WTC11 (cell line): ENCODE data around the gene UNC50. TPM values are rescaled to one million over a fixed set of nuclear protein-coding genes. Genes with fewer than 3 reads are reported as not detected.

Source experiments
- ATAC-seq: fragments of 200-7000 bp; cut with Tn5 transposase; 2 replicates; pipeline ENCODE4 v1.10.0; 2021; ENCODE audit warnings: mild to moderate bottlenecking, moderate library complexity
- CTCF ChIA-PET: fragments of 300-600 bp; sonication (Branson Sonifier 250); formaldehyde crosslinking; loops from one replicate; lab custom pipeline; 2021; ENCODE audit warnings: antibody characterized with exemption; lab: Charles Lee
- POLR2A ChIA-PET: fragments of 350-600 bp; sonication (Branson Sonifier 250); formaldehyde crosslinking; loops from one replicate; lab custom pipeline; 2021; ENCODE audit warnings: antibody characterized with exemption; lab: Charles Lee
- DNase-seq: peaks from one replicate; pipeline ENCODE4 v3.0.0; 2021; ENCODE audit warnings: low spot score
- H3K27ac Mint-ChIP-seq: 2 replicates; pipeline ENCODE4 v1.8.0; 2021; ENCODE audit warnings: mixed read lengths
- H3K27me3 Mint-ChIP-seq: 2 replicates; pipeline ENCODE4 v1.8.0; 2021; ENCODE audit warnings: low read depth, mild to moderate bottlenecking, moderate library complexity, mixed read lengths
- H3K36me3 Mint-ChIP-seq: 2 replicates; pipeline ENCODE4 v1.8.0; 2021; ENCODE audit warnings: mixed read lengths
- H3K4me1 Mint-ChIP-seq: 2 replicates; pipeline ENCODE4 v1.8.0; 2022; ENCODE audit warnings: mixed read lengths
- H3K4me3 Mint-ChIP-seq: 2 replicates; pipeline ENCODE4 v1.8.0; 2021; ENCODE audit warnings: mild to moderate bottlenecking, moderate library complexity, mixed read lengths
- H3K9me3 Mint-ChIP-seq: 2 replicates; pipeline ENCODE4 v1.8.0; 2021; ENCODE audit warnings: mixed read lengths
- ATF2 ChIP-seq: sonication (generic); formaldehyde crosslinking; IDR thresholded peaks from 2 replicates; pipeline ENCODE4 v1.8.1; 2022; ENCODE audit warnings: low read depth, missing genetic modification reagents, borderline replicate concordance
- ATF3 ChIP-seq: sonication (generic); formaldehyde crosslinking; conservative IDR thresholded peaks from 2 replicates; pipeline ENCODE4 v1.8.1; 2022; ENCODE audit warnings: mild to moderate bottlenecking, missing genetic modification reagents
- E2F4 ChIP-seq: sonication (generic); formaldehyde crosslinking; IDR thresholded peaks from 2 replicates; pipeline ENCODE4 v1.8.1; 2022; ENCODE audit warnings: low read depth, mild to moderate bottlenecking, moderate library complexity, missing genetic modification reagents, borderline replicate concordance
- E2F5 ChIP-seq: sonication (generic); formaldehyde crosslinking; IDR thresholded peaks from 2 replicates; pipeline ENCODE4 v1.8.1; 2022; ENCODE audit warnings: mild to moderate bottlenecking, moderate library complexity, missing genetic modification reagents
- ERG ChIP-seq: fragments of 250-450 bp; sonication (Bioruptor Pico); IDR thresholded peaks from 2 replicates; pipeline ENCODE4 v1.8.0; 2021; ENCODE audit warnings: mild to moderate bottlenecking
- HMGA2 ChIP-seq: fragments of 250-450 bp; sonication (Bioruptor Pico); IDR thresholded peaks from 2 replicates; pipeline ENCODE4 v1.4.0; 2021; ENCODE audit warnings: mild to moderate bottlenecking, moderate library complexity
- JAZF1 ChIP-seq: fragments of 250-450 bp; sonication (Bioruptor Pico); IDR thresholded peaks from 2 replicates; pipeline ENCODE4 v1.9.0; 2021; ENCODE audit warnings: moderate library complexity, mild to moderate bottlenecking, inconsistent platforms
- MYBL2 ChIP-seq: sonication (generic); formaldehyde crosslinking; IDR thresholded peaks from 2 replicates; pipeline ENCODE4 v1.8.1; 2023; ENCODE audit warnings: mild to moderate bottlenecking, moderate library complexity, missing genetic modification reagents
- NR1H2 ChIP-seq: sonication (generic); formaldehyde crosslinking; IDR thresholded peaks from 2 replicates; pipeline ENCODE4 v1.9.0; 2021; ENCODE audit warnings: mild to moderate bottlenecking, moderate library complexity, missing genetic modification reagents
- NR3C1 ChIP-seq: sonication (generic); formaldehyde crosslinking; conservative IDR thresholded peaks from 2 replicates; pipeline ENCODE4 v1.8.1; 2023; ENCODE audit warnings: low read depth, mild to moderate bottlenecking, missing genetic modification reagents
- PREB ChIP-seq: sonication (generic); formaldehyde crosslinking; IDR thresholded peaks from 2 replicates; pipeline ENCODE4 v1.8.1; 2022; ENCODE audit warnings: mild to moderate bottlenecking, missing genetic modification reagents, moderate library complexity, borderline replicate concordance
- PRRX2 ChIP-seq: fragments of 250-450 bp; sonication (Bioruptor Pico); IDR thresholded peaks from 2 replicates; pipeline ENCODE4 v1.8.0; 2021; ENCODE audit warnings: mild to moderate bottlenecking
- RORB ChIP-seq: fragments of 250-450 bp; sonication (Bioruptor Pico); IDR thresholded peaks from 2 replicates; pipeline ENCODE4 v1.9.0; 2021; ENCODE audit warnings: mild to moderate bottlenecking
- SMAD3 ChIP-seq: sonication (generic); formaldehyde crosslinking; IDR thresholded peaks from 2 replicates; pipeline ENCODE4 v1.8.0; 2022; ENCODE audit warnings: missing genetic modification reagents, mild to moderate bottlenecking, borderline replicate concordance
- SP1 ChIP-seq: sonication (generic); formaldehyde crosslinking; conservative IDR thresholded peaks from 2 replicates; pipeline ENCODE4 v1.8.1; 2022; ENCODE audit warnings: missing genetic modification reagents
- TEAD1 ChIP-seq: sonication (generic); formaldehyde crosslinking; IDR thresholded peaks from 2 replicates; pipeline ENCODE4 v1.8.0; 2022; ENCODE audit warnings: mild to moderate bottlenecking, missing genetic modification reagents
- ZBTB21 ChIP-seq: sonication (generic); formaldehyde crosslinking; IDR thresholded peaks from 2 replicates; pipeline ENCODE4 v1.8.1; 2023; ENCODE audit warnings: mild to moderate bottlenecking, missing genetic modification reagents, borderline replicate concordance
- ZNF138 ChIP-seq: sonication (generic); formaldehyde crosslinking; conservative IDR thresholded peaks from 2 replicates; pipeline ENCODE4 v1.8.1; 2022; ENCODE audit warnings: mild to moderate bottlenecking, moderate library complexity, missing genetic modification reagents
- ZNF281 ChIP-seq: sonication (generic); formaldehyde crosslinking; IDR thresholded peaks from 2 replicates; pipeline ENCODE4 v1.8.0; 2023; ENCODE audit warnings: mild to moderate bottlenecking, missing genetic modification reagents
- ZNF317 ChIP-seq: sonication (generic); formaldehyde crosslinking; IDR thresholded peaks from 2 replicates; pipeline ENCODE4 v1.8.1; 2023; ENCODE audit warnings: low read depth, mild to moderate bottlenecking, moderate library complexity, missing genetic modification reagents, borderline replicate concordance
- ZNF423 ChIP-seq: fragments of 250-450 bp; sonication (Bioruptor Pico); IDR thresholded peaks from 2 replicates; pipeline ENCODE4 v2.1.2; 2022; ENCODE audit warnings: mild to moderate bottlenecking, moderate library complexity
- ZNF532 ChIP-seq: fragments of 250-450 bp; sonication (Bioruptor Pico); IDR thresholded peaks from 2 replicates; pipeline ENCODE4 v1.9.0; 2021; ENCODE audit warnings: mild to moderate bottlenecking, borderline replicate concordance
- ZNF671 ChIP-seq: fragments of 250-450 bp; sonication (Bioruptor Pico); IDR thresholded peaks from 2 replicates; pipeline ENCODE4 v1.8.0; 2021; ENCODE audit warnings: mild to moderate bottlenecking
- total RNA-seq: library from RNA; stranded (reverse); gene quantifications from 3 replicates; pipeline ENCODE4 v1.2.3, GENCODE V29; 2021

Gene UNC50
- total RNA-seq, 1 experiment from 2014 or later = 26.7 TPM

- ATAC-seq = no peak
- TF ChIP-seq ZNF138 (no peak), PRRX2 (CRISPR knock-in tag) (no peak), JAZF1 (CRISPR knock-in tag) (no peak), PREB (CRISPR knock-in tag) (no peak), NR1H2 (CRISPR knock-in tag) (no peak), ZNF281 (CRISPR knock-in tag) (no peak), E2F4 (no peak), SP1 (CRISPR knock-in tag) (no peak)
- TF ChIP-seq, all 79 proteins: peak for 0
- DNase-seq = no peak
- no peak overlapping the region for H3K4me3 Mint-ChIP-seq
- H3K36me3 Mint-ChIP-seq = peaks cover 43% of the 10 kb centered on the region
- H3K9me3 Mint-ChIP-seq = no peaks in the 10 kb centered on the region
- H3K27ac Mint-ChIP-seq = no peak overlapping the region
- ChIA-PET CTCF (interaction anchor here (1.2 kb wide), 2 partner anchors 65 to 82 kb away, joined by 3 to 8 read pairs; no protein-coding TSS in a partner anchor), POLR2A (no interaction called here)
- no peaks in the 10 kb centered on the region for H3K4me1 Mint-ChIP-seq
- H3K27me3 Mint-ChIP-seq = no peaks in the 10 kb centered on the region
Observed at GRCh38 chr2:98569915-98570314, 38.5 kb upstream of the UNC50 start.

GRCh38 chr2:98570356-98570755 is 38.0 kb upstream of the UNC50 start:
- Mint-ChIP-seq H3K27me3 (no peaks in the 10 kb centered on the region), H3K4me1 (no peaks in the 10 kb centered on the region), H3K4me3 (no peak overlapping the region), H3K9me3 (no peaks in the 10 kb centered on the region), H3K27ac (no peak overlapping the region), H3K36me3 (peaks cover 38% of the 10 kb centered on the region)
- TF ChIP-seq ZNF532 (CRISPR knock-in tag) (no peak), SMAD3 (CRISPR knock-in tag) (no peak), ERG (CRISPR knock-in tag) (no peak), NR3C1 (CRISPR knock-in tag) (no peak), ZNF423 (CRISPR knock-in tag) (no peak), ZNF317 (no peak), ATF2 (CRISPR knock-in tag) (no peak), ZNF671 (CRISPR knock-in tag) (no peak), HMGA2 (no peak), ZBTB21 (no peak), E2F5 (CRISPR knock-in tag) (no peak), RORB (CRISPR knock-in tag) (no peak), MYBL2 (CRISPR knock-in tag) (no peak), ATF3 (CRISPR knock-in tag) (no peak), ZNF138 (no peak), TEAD1 (no peak)
- POLR2A ChIA-PET = no interaction called here
- DNase-seq (no peak), ATAC-seq (no peak)
- CTCF ChIA-PET = no interaction called here
